Esophagus squamous epithelium (tissue), 5 donors: Measurements from ENCODE around the gene PPP3R2. TPM values are rescaled to one million over a fixed set of nuclear protein-coding genes. Genes with fewer than 3 reads are reported as not detected.
A peak's percentile ranks its signal among the peaks of the same experiment; 100 is the strongest.
"Not testable (repeated sequence)": the region's sequence is repeated elsewhere in the genome, so short reads cannot be mapped to it uniquely, and the experiment has no call there.

ENCODE experiments used
- DNase-seq: peaks from one replicate; lab custom pipeline; 2025; lab: John Stamatoyannopoulos, UW
- H3K27ac ChIP-seq, 4 donors: fragments of 200-600 bp; sonication (generic); one replicate each; pipeline ENCODE4 v1.5.1; 2016 to 2019; ENCODE audit warnings: mild to moderate bottlenecking in 1 of 4
- H3K27me3 ChIP-seq, 4 donors: fragments of 200-600 bp; sonication (generic); 1 replicate in 3 of 4; 2 replicates in 1 of 4; pipeline versions ENCODE4 v1.5.1 to v1.6.0; 2017 to 2021; ENCODE audit warnings: antibody characterized with exemption in 1 of 4
- H3K36me3 ChIP-seq, 3 donors: fragments of 200-600 bp; sonication (generic); one replicate each; pipeline ENCODE4 v1.5.1; 2016 to 2019
- H3K4me1 ChIP-seq, 3 donors: fragments of 200-600 bp; sonication (generic); one replicate each; pipeline ENCODE4 v1.5.1; 2017 to 2019
- H3K4me3 ChIP-seq, 4 donors: fragments of 200-600 bp; sonication (generic); 1 replicate in 3 of 4; 2 replicates in 1 of 4; pipeline ENCODE4 v1.5.1; 2016 to 2019; ENCODE audit warnings: mild to moderate bottlenecking in 2 of 4, moderate library complexity in 1 of 4
- H3K9me3 ChIP-seq, 3 donors: fragments of 200-600 bp; sonication (generic); one replicate each; pipeline ENCODE4 v1.5.1; 2016 to 2019
- POLR2A ChIP-seq, 4 donors: fragments of 450-650 bp; IDR thresholded peaks; one replicate each; pipeline ENCODE4 v1.6.1; 2017; ENCODE audit warnings: antibody characterized with exemption in 4 of 4, mild to moderate bottlenecking in 4 of 4, moderate library complexity in 3 of 4
- whole genome bisulfite sequencing, 2 donors: methylation state at CpG; one replicate each; pipeline ENCODE4 v1.1.5; 2018; 5-methylcytosine and 5-hydroxymethylcytosine counted together
- intact Hi-C: fragments of 100-400 bp; cut with DNase I; formaldehyde crosslinking; loops from one replicate; pipeline ENCODE4 v1.15.0; 2022
- total RNA-seq, 4 donors: library from RNA; depleted of rRNA; stranded (reverse); fragments of >200 nt; gene quantifications; one replicate each; pipeline ENCODE4 v1.1.0, GENCODE V29; 2016
- TF ChIP-seq, protein P1 (sequence below), 6 experiments: fragments of 450-650 bp in 4 of 6; fragments of 200-600 bp in 2 of 6; sonication (generic) in 2 of 6; IDR thresholded peaks; one replicate each; pipeline ENCODE4 v1.5.1; 2016 to 2019; ENCODE audit warnings: antibody characterized with exemption in 6 of 6, mild to moderate bottlenecking in 4 of 6, moderate library complexity in 4 of 6
- donor health status: DM: yes; HTN: yes; CAD: no.

The PPP3R2 gene
- total RNA-seq, 4 donors from 2014 or later = not detected

DNA sequence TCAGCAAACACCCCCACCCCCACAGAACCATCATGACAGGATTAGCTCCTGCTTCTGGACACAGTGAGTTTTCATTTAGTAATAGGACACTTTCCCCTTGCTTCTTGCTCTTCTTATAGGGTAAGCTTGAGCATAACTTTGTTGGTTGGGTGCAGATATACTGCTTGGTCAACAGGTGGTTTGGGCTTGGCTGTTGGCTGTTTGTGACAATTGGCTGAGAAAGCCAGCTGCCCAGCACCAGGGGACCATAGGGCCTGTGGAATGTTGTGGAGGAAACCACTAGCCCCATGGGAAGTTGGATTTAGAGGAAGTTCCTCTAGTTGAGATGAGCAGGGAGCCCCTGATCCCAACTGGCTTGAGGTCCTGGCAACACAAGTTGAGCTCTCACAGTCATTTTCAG is 30.5 kb downstream of the PPP3R2 start:
- DNase-seq = no peak
- Histone ChIP-seq H3K27me3 (no peaks in the 10 kb centered on the region), H3K36me3 (peaks cover 0 to 97% (median 16%) of the 10 kb centered on the region in 3 donors), H3K4me1 (no peaks in the 10 kb centered on the region), H3K9me3 (no peaks in the 10 kb centered on the region), H3K4me3 (no peak overlapping the region), H3K27ac (no peak overlapping the region)
- TF ChIP-seq POLR2A (IDR thresholded peaks at IDR 0.05) = no peak
- TF ChIP-seq, protein P1, sequence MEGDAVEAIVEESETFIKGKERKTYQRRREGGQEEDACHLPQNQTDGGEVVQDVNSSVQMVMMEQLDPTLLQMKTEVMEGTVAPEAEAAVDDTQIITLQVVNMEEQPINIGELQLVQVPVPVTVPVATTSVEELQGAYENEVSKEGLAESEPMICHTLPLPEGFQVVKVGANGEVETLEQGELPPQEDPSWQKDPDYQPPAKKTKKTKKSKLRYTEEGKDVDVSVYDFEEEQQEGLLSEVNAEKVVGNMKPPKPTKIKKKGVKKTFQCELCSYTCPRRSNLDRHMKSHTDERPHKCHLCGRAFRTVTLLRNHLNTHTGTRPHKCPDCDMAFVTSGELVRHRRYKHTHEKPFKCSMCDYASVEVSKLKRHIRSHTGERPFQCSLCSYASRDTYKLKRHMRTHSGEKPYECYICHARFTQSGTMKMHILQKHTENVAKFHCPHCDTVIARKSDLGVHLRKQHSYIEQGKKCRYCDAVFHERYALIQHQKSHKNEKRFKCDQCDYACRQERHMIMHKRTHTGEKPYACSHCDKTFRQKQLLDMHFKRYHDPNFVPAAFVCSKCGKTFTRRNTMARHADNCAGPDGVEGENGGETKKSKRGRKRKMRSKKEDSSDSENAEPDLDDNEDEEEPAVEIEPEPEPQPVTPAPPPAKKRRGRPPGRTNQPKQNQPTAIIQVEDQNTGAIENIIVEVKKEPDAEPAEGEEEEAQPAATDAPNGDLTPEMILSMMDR (IDR thresholded peaks at IDR 0.05) = no peak
- intact Hi-C loops = no loop called here

DNA sequence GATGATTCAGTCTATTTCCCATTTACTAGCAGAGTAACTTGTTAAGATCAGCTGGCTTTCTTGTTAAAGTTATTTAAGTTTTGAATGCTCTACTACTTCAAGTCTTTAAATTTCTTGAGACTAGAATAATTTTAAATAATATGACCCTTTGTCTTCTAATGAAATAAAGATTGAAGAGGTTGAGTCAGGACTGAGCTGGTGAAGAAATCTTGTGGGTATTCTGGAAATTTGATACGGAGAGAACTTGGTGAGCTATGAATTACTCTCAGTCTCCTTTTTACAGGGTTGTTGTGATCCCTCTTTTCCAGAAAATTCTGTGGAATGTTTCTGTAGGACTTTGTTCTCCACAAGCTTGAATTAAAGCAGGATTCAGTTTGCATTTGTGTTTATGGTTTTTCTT is 31.8 kb downstream of the PPP3R2 start:
- Histone ChIP-seq H3K36me3 (peaks cover 4 to 97% (median 16%) of the 10 kb centered on the region in 3 donors), H3K4me1 (no peaks in the 10 kb centered on the region), H3K27me3 (no peaks in the 10 kb centered on the region), H3K9me3 (no peaks in the 10 kb centered on the region), H3K27ac (no peak overlapping the region), H3K4me3 (no peak overlapping the region)
- WGBS, 2 donors = 100% methylated on average over 1 of the region's 1 CpG
- intact Hi-C loops = no loop called here
- no peak for DNase-seq
- TF ChIP-seq POLR2A (IDR thresholded peaks at IDR 0.05) = no peak

DNA sequence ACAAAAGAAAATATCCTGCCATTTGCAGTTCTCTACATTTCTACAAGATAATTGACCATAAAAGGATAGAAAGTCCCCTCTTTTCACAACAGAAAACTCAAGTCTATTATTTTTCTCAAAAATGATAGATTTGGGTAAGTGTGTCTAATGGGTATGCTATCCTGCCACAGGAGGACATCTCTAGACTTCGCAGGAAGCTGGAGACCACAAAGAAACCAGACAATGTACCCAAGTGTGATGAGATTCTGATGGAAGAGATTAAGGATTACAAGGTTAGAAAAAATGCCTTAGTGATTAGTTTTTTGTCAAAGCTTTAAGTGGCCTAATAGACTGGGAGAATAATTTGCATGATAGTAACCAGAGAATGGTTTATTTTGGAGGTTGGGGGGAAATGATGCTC is 33.0 kb downstream of the PPP3R2 start:
- no peaks in the 10 kb centered on the region for H3K27me3 ChIP-seq
- H3K9me3 ChIP-seq = no peaks in the 10 kb centered on the region
- DNase-seq = no peak
- H3K4me3 ChIP-seq = no peak overlapping the region
- WGBS, 2 donors = 79 to 100% methylated on average over 1 of the region's 1 CpG
- no peak overlapping the region for H3K27ac ChIP-seq
- H3K4me1 ChIP-seq = no peaks in the 10 kb centered on the region
- H3K36me3 ChIP-seq = peaks cover 6 to 100% (median 16%) of the 10 kb centered on the region in 3 donors
- intact Hi-C loops = no loop called here
- TF ChIP-seq, protein P1 (IDR thresholded peaks at IDR 0.05) = no peak
- no peak for TF ChIP-seq POLR2A (IDR thresholded peaks at IDR 0.05)

DNA sequence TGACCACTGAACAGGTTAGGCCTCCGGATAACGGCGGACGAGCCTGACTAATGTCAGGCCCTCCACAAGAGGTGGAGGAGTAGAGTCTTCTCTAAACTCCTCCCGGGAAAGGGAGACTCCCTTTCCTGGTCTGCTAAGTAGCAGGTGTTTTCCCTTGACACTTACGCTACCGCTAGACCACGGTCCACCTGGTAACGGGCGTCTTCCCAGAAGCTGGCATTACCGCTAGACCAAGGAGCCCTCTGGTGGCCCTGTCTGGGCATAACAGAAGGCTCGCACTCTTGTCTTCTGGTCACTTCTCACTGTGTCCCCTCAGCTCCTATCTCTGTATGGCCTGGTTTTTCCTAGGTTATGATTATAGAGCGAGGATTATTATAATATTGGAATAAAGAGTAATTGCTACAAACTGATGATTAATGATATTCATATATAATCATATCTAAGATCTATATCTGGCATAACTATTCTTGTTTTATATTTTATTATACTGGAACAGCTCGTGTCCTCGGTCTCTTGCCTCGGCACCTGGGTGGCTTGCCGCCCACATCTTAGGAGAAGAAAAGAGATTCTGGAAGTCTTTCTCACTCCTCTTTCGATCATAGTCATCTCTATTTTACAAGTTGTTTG is 45.2 kb downstream of the PPP3R2 start:
- WGBS, 2 donors = 82 to 90% methylated on average over 17 to 18 of the region's 18 CpGs

DNA sequence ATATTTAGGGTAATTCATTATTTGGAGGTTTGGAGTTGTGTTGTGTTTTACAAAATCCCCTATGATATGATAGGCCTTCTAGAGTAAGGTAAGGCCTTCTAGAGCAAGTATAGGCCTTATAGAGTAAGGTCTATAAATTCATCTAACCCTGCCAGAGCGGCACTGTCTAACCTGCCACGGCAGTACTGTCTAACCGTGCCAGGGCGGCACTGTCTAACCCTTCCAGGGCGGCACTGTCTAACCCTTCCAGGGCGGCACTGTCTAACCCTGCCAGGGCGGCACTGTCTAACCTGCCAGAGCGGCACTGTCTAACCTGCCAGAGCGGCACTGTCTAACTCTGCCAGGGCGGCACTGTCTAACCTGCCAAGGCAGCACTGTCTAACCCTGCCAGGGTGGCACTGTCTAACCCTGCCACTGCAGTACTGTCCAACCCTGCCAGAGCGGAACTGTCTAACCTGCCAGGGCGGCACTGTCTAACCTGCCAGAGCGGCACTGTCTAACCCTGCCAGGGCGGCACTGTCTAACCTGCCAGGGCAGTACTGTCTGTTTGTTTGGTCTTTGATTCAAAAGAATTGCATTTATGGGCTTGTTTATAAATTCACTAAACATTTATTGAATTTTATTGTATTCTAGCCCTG is 51.6 kb downstream of the PPP3R2 start:
- 29 to 71% methylated on average over 4 to 10 of the region's 14 CpGs for WGBS, 2 donors
- no peak for DNase-seq

More for the DNA sequence above, 45.2 kb downstream of the PPP3R2 start:
- H3K4me3 ChIP-seq, H3K4me1 ChIP-seq, H3K27me3 ChIP-seq, intact Hi-C loops, H3K9me3 ChIP-seq, H3K27ac ChIP-seq, DNase-seq: not testable (repeated sequence)
- TF ChIP-seq, protein P1 (IDR thresholded peaks at IDR 0.05) = peak in 5 of 6 experiments; percentile 19 to 48 (median 21)
- peaks cover 14 to 100% (median 42%) of the 10 kb centered on the region in 3 donors for H3K36me3 ChIP-seq

More for the DNA sequence above, 51.6 kb downstream of the PPP3R2 start:
- Histone ChIP-seq H3K36me3 (peaks cover 11 to 98% (median 36%) of the 10 kb centered on the region in 3 donors), H3K27me3 (no peaks in the 10 kb centered on the region), H3K9me3 (no peaks in the 10 kb centered on the region), H3K27ac (peak overlapping the region in 3 of 4 donors; percentile 24 to 56 (median 53)), H3K4me1 (peaks cover 0 to 11% (median 0%) of the 10 kb centered on the region in 3 donors), H3K4me3 (no peak overlapping the region)
- intact Hi-C loops = no loop called here
- no peak for TF ChIP-seq POLR2A (IDR thresholded peaks at IDR 0.05)
- TF ChIP-seq, protein P1 (IDR thresholded peaks at IDR 0.05) = no peak

Other genes starting within 250 kb of the PPP3R2 start
- not detected for gene BAAT, start 210.0 kb downstream of the PPP3R2 start, total RNA-seq
- gene MRPL50, start 196.4 kb downstream of the PPP3R2 start, total RNA-seq = 10 to 100 TPM in 3 of 4 donors, 1 to 10 TPM in 1; 4.4 to 13.9 (median 11.8) TPM
- gene ZNF189, start 196.1 kb downstream of the PPP3R2 start, total RNA-seq = 10 to 100 TPM in 1 of 4 donors, 1 to 10 TPM in 3; 5.0 to 14.7 (median 6.6) TPM
- gene ALDOB, start 159.2 kb downstream of the PPP3R2 start, total RNA-seq = not detected
- 10 to 100 TPM; 17.3 to 24.6 (median 20.9) TPM for gene RNF20, start 61.1 kb downstream of the PPP3R2 start, total RNA-seq
- under 1 TPM in 2 of 4 donors, not detected in 2; under 0.01 to 0.06 TPM for gene GRIN3A, start 143.7 kb upstream of the PPP3R2 start, total RNA-seq